Adrenal gland (tissue), 12 donors: ENCODE results near the gene PRKRA. TPM values are rescaled to one million over a fixed set of nuclear protein-coding genes. Genes with fewer than 3 reads are reported as not detected.
A peak's percentile ranks its signal among the peaks of the same experiment; 100 is the strongest.

Experiments used
- DNase-seq, 7 donors: peaks; one replicate each; pipeline ENCODE4 v3.0.0-alpha.2; 2019 to 2020
- H3K27ac ChIP-seq, 5 donors: fragments of 200-600 bp; sonication (generic) in 4 of 5; 1 replicate in 3 of 5; 2 replicates in 2 of 5; pipeline versions ENCODE4 v1.5.1 to v1.8.0; 2016 to 2020; ENCODE audit warnings: mild to moderate bottlenecking in 1 of 5
- H3K27me3 ChIP-seq: fragments of 200-600 bp; 2 replicates; pipeline ENCODE4 v1.8.0; 2021
- H3K36me3 ChIP-seq, 2 donors: fragments of 200-600 bp; replicated peaks in 1 of 2; 1 replicate in 1 of 2; 2 replicates in 1 of 2; pipeline versions ENCODE4 v1.5.1 to v1.8.0; 2018 to 2022
- H3K4me1 ChIP-seq, 2 donors: fragments of 200-600 bp; replicated peaks in 1 of 2; 1 replicate in 1 of 2; 2 replicates in 1 of 2; pipeline versions ENCODE4 v1.5.1 to v1.8.0; 2018 to 2021
- H3K4me3 ChIP-seq, 4 donors: fragments of 200-600 bp; sonication (generic) in 3 of 4; one replicate each; pipeline ENCODE4 v1.5.1; 2016 to 2018
- H3K9me3 ChIP-seq, 3 donors: fragments of 200-600 bp; sonication (generic) in 1 of 3; replicated peaks in 1 of 3; 1 replicate in 2 of 3; 2 replicates in 1 of 3; pipeline versions ENCODE4 v1.5.1 to v1.8.0; 2016 to 2021
- CTCF ChIP-seq, 6 experiments: fragments of 450-650 bp in 4 of 6; fragments of 200-600 bp in 2 of 6; sonication (generic) in 1 of 6; IDR thresholded peaks; 1 replicate in 5 of 6; 2 replicates in 1 of 6; pipeline versions ENCODE4 v1.5.1 to v1.8.0; 2016 to 2021; ENCODE audit warnings: antibody characterized with exemption in 6 of 6, mild to moderate bottlenecking in 2 of 6, moderate library complexity in 1 of 6
- POLR2A ChIP-seq, 2 donors: fragments of 450-650 bp; IDR thresholded peaks; one replicate each; pipeline ENCODE4 v1.6.1; 2017; ENCODE audit warnings: antibody characterized with exemption in 2 of 2, mild to moderate bottlenecking in 2 of 2, moderate library complexity in 1 of 2
- WGBS, 4 donors: extraction: QIAGEN DNeasy Blood & Tissue Kit in 2 of 4; methylation state at CpG; one replicate each; pipeline versions ENCODE4 v1.1.5 to v1.1.7; 2013 to 2017; 5-methylcytosine and 5-hydroxymethylcytosine counted together
- intact Hi-C, 2 donors: fragments of 100-400 bp; cut with DNase I; formaldehyde crosslinking; loops; one replicate each; pipeline versions ENCODE4 v1.14.1 to v1.15.0; 2022 to 2023
- polyA plus RNA-seq, 3 donors: library from polyadenylated mRNA; stranded (reverse); fragments of 200-250 nt in 2 of 3; fragments of 350-450 nt in 1 of 3; fragmentation: Illumina TruSeq in 1 of 3; extraction: RNeasy Lipid Tissue Mini Kit (QIAGEN cat#74804) in 1 of 3; gene quantifications; one replicate each; pipeline ENCODE4 v1.2.3, GENCODE V29; 2013 to 2014
- total RNA-seq, 9 donors: library from RNA; depleted of rRNA in 4 of 9; stranded (reverse); fragments of >200 nt in 4 of 9; fragments of 120-200 nt in 1 of 9; fragmentation: NEBNext Ultra II Directional in 1 of 9; extraction: Animal tissue kit (Norgen Biotek cat#: 25700) in 1 of 9; gene quantifications; one replicate each; pipeline versions ENCODE4 v1.1.0 to v1.2.4, GENCODE V29; 2013 to 2023
- donor health status: healthy with polysubstance abuse.
- donor health status: Bipolar disorder and iron deficiency.
- donor health status: DM: yes; HTN: yes; CAD: no.
- donor health status: DM: no; HTN: no; CAD: no.
- donor health status: DM: no; HTN: no; CAD: no.
- donor health status: DM: yes; HTN: yes; CAD: no.

Gene PRKRA
- total and polyA plus RNA-seq, 12 donors, result 33.5 to 55.2 (median 42.3) TPM

GRCh38 chr2:178478439-178479274, 27.7 kb upstream of the PRKRA start, which contains the start of gene FKBP7:
Gene FKBP7 (minus strand): TSS chr2:178478600. CDS start chr2:178478499, 101 bp downstream.
- H3K27me3 ChIP-seq, result no peaks in the 10 kb centered on the region
- intact Hi-C loops, result no loop called here
- DNase-seq, result peak; percentile 84 to 94 (median 89)
- H3K4me1 ChIP-seq, result peaks cover 28 to 46% of the 10 kb centered on the region in 2 donors
- no peaks in the 10 kb centered on the region for H3K36me3 ChIP-seq
- TF ChIP-seq CTCF (IDR thresholded peaks at IDR 0.05) (peak; percentile 45 to 83 (median 71)), POLR2A (IDR thresholded peaks at IDR 0.05) (peak; percentile 36 to 77)
- 1% methylated on average over 28 to 56 of the region's 56 CpGs for WGBS, 4 donors
- H3K4me3 ChIP-seq, result peak within 1 kb of the TSS; percentile 14 to 91 (median 80)
- H3K27ac ChIP-seq, result peak within 1 kb of the TSS; percentile 73 to 99 (median 95)
- no peaks in the 10 kb centered on the region for H3K9me3 ChIP-seq

GRCh38 chr2:178478130-178478438, 27.1 kb upstream of the PRKRA start:
- peak in 2 of 7 donors; percentile 10 to 31 for DNase-seq
- H3K27ac ChIP-seq, result peak overlapping the region; percentile 73 to 99 (median 95)
- H3K4me1 ChIP-seq, result peaks cover 28 to 40% of the 10 kb centered on the region in 2 donors
- H3K27me3 ChIP-seq, result no peaks in the 10 kb centered on the region
- WGBS, 4 donors, result 1 to 2% (median 1%) methylated on average over 10 of the region's 10 CpGs
- intact Hi-C loops, result no loop called here
- H3K36me3 ChIP-seq, result no peaks in the 10 kb centered on the region
- H3K9me3 ChIP-seq, result no peaks in the 10 kb centered on the region
- peak overlapping the region; percentile 2 to 91 (median 80) for H3K4me3 ChIP-seq
- TF ChIP-seq CTCF (IDR thresholded peaks at IDR 0.05), result no peak
- TF ChIP-seq POLR2A (IDR thresholded peaks at IDR 0.05), result no peak

- no peaks in the 10 kb centered on the region for H3K9me3 ChIP-seq
- no peak for TF ChIP-seq POLR2A (IDR thresholded peaks at IDR 0.05)
- no peak for TF ChIP-seq CTCF (IDR thresholded peaks at IDR 0.05)
- intact Hi-C loops, result no loop called here
- H3K36me3 ChIP-seq, result no peaks in the 10 kb centered on the region
- H3K4me1 ChIP-seq, result peaks cover 28 to 35% of the 10 kb centered on the region in 2 donors
- H3K27me3 ChIP-seq, result no peaks in the 10 kb centered on the region
- DNase-seq, result no peak
- peak overlapping the region in 3 of 4 donors; percentile 2 to 91 (median 79) for H3K4me3 ChIP-seq
- 7 to 12% (median 10%) methylated on average over 3 of the region's 3 CpGs for WGBS, 4 donors
- H3K27ac ChIP-seq, result peak overlapping the region in 4 of 5 donors; percentile 73 to 96 (median 95)
Observed at GRCh38 chr2:178477443-178478129, 26.6 kb upstream of the PRKRA start.

DNA sequence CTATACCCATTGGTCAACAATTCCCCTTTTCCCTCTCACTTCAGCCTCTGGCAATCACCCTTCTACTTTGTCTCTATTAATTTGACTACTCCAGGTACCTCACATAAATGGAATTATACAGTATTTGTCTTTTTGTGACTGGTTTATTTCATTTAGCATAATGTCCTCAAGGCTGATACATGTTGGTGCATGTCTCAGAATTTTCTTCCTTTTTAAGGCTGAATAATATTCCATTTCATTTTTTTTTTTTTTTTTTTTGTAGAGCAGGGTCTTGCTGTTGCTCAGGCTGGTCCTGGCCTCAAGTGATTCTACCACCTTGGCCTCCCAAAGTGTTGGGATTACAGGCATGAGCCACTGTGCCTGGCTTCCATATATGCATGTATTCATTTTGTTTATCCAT, 25.5 kb upstream of the PRKRA start:
- Histone ChIP-seq H3K4me1 (peaks cover 18 to 24% of the 10 kb centered on the region in 2 donors), H3K27ac (no peak overlapping the region), H3K36me3 (no peaks in the 10 kb centered on the region), H3K27me3 (no peaks in the 10 kb centered on the region), H3K9me3 (no peaks in the 10 kb centered on the region), H3K4me3 (no peak overlapping the region)
- TF ChIP-seq POLR2A (IDR thresholded peaks at IDR 0.05) (no peak), CTCF (IDR thresholded peaks at IDR 0.05) (no peak)
- intact Hi-C loops, result no loop called here
- DNase-seq, result no peak
